Activated effector memory CD4-positive, alpha-beta T cell treated with Interleukin-2 at 50 U/mL for 16 hours (primary cell): Measurements from ENCODE around the gene FBN2.
"Not testable (repeated sequence)": the region's sequence is repeated elsewhere in the genome, so short reads cannot be mapped to it uniquely, and the experiment has no call there.

Source experiments
- DNase-seq: peaks from one replicate; pipeline ENCODE4 v3.0.0-alpha.2; 2020

FBN2 gene

DNA sequence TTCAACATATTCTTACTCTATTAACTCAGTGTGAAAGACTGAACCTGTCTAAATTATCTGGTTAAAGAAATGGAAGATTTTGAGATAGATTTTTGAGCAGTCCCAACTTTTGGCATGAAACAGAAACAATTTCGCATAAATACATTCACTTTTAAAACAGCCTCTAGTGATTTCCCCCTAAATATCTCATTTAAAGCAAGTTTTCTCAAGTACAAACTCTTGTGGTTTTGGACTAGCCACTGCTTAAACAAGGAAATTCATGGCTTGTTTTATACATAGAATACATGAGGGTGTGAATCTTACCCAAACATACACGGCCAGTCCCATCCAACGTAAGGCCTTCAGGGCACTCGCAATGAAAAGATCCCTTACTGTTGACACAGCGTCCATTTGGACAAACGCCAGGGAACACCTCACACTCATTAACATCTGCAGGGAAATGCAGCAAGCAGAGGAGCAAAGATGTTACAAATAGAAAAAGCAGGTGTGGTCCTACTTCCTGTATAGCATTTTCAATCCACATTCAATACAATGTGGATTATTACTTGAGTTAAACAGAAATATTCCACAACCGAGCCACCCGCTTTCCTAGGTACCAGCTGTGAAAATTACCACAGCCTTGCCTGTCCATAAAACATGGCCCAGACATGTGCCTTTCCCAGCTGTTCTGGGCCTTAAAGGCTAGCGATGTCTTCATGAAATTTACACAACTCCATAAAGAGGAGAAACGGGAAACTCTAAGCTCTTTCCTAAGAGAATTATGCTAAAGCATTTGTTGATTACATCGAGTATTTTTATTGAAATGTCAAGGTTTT lies 188.8 kb downstream of the FBN2 start:
- DNase-seq = no peak

DNA sequence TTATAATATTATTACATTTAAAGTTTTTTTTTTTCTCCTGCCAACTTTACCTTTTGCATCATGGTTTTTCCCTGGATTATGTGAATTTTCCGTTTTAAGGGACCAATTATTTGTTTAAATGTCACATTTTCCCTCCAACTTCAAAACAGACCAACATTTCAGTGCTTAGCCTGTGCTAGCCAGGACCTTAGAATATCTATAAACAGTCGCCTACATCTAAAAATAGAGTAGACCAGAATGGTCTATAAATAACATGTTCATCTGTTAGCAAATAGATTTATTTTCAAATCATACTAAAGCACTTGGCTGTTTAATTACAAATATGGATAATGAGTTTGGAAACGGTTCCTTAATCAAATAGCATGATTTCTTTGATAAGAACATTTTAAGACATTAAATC lies 192.0 kb downstream of the FBN2 start:
- no peak for DNase-seq

DNA sequence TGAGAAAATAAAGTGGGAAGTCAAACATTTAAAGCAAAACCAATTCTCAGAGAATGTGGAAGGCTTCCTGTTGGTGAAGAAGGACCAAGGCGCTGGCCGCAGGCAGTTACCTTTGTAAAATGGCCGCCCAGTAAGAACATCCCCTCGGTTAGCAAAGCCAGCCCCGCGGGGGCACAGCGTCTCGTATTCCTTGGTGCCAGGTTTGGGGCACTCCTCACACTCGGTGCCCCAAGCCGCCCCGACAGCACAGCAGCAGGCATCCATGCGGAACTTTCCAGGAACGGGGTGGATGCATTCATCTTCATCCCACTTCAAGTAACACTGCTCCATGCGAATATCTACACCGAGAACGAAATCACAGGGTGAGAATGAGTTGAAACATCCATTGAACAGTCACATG lies 192.8 kb downstream of the FBN2 start:
- DNase-seq = no peak

DNA sequence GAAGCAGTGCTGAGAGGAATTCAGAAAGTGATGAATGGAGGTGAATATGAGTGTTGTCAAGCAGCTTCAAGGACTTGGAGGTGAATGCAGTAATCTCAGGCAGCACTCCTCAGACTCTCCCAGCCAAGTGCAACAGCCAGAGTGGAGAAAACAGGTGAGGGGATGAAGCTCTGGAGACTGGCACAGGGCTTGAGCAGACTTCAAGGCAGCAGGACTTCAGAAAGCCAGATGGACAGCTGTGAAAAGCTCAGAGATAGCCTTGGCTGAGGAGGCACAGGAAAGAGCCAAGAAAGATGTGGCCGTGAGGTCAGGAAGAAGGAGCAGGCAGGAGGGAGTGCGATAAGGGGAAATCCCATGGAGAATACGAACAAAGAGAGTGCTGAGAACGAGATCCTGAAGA lies 194.9 kb downstream of the FBN2 start:
- no peak for DNase-seq

DNA sequence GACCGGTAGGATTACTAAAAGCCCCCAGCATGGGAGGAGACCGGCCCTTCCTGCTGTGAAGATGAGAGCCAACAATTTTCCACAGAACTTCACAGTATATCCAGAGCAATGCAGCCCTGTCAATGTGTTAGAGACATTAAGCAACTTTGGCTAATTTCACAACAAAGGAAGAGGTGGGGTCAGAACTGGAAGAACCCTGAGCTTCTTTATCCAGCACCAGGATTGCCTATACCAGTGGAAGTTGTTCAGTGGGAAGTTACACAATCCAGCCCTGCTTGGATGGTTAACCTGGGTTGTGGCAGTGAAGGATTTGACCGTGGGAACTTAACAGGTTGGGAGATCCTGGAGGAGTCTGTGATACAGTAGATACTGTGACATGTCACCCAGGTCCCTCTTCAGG lies 197.0 kb downstream of the FBN2 start:
- no peak for DNase-seq

DNA sequence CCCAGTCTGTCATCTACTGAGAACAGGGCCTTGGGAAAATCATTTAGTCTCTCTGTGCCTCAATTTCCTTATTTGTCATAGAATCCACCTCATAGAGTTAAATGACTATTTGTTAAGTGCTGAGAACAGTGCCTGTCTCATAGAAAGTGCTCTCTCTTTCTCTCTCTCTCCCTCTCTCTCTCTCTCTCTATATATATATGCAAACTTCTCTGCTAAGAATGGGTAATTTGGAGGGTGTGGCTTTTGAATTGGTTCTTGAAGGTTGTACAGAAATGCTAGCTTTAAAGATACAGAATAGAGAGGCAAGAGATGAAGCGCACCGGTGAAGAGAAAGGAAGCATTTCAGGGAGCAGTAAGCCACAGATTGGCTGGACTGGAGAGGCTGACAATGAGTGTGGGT lies 197.4 kb downstream of the FBN2 start:
- no peak for DNase-seq

DNA sequence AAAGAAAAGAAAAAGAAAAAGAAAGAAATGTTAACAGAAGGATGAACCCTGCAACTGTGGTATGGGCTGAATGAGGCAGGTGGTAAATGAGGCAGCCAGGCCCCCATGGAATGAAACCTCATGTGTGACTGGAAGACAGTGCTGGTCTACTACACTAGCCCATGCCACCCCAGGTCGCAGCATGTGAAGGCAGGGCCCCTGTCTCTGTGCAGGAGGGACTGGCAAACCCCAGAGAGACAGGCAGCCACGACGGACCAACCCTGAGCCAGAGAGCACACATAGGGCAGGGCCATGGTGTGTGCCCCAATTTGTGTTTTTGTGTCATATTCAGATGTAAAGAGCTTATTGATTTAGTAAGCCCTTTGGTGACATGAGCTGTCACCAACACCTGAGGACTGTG lies 198.5 kb downstream of the FBN2 start:
- no peak for DNase-seq

DNA sequence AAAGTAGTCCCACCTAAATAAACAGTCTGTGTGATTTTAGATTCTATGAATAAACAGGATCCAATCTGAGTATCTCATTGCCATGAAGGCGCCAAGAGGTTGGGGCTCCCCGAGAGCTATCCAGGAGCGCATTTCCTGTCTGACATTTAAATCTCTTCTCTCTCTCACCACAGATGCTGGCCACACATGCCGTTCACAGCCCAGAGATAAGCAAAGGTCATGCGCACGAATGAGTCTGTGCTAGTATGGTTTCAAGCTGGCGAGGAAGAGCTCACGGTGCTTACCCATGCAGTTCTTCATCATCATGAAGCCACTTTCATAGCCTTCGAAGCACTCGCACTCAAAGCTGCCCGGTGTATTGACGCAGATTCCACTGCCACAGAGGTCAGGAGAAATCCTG lies 199.4 kb downstream of the FBN2 start:
- no peak for DNase-seq

DNA sequence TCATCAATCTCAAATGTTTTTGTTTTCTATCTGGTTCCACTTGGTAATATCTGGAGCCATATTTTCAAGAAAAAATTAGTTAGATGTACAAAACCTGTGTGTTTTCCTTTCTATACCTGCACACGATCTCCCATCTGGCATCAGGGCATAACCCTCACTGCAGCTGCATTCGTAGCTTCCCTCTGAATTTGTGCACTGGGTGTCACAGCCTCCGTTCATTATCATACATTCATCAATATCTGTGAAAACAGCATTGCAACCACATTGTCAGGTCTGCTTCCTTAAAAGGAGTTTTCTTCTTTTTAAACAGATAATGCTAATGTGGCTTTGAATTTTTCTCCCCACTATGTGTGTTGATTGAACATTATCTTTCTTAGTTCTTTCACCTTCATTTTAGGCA lies 202.7 kb downstream of the FBN2 start:
- no peak for DNase-seq

DNA sequence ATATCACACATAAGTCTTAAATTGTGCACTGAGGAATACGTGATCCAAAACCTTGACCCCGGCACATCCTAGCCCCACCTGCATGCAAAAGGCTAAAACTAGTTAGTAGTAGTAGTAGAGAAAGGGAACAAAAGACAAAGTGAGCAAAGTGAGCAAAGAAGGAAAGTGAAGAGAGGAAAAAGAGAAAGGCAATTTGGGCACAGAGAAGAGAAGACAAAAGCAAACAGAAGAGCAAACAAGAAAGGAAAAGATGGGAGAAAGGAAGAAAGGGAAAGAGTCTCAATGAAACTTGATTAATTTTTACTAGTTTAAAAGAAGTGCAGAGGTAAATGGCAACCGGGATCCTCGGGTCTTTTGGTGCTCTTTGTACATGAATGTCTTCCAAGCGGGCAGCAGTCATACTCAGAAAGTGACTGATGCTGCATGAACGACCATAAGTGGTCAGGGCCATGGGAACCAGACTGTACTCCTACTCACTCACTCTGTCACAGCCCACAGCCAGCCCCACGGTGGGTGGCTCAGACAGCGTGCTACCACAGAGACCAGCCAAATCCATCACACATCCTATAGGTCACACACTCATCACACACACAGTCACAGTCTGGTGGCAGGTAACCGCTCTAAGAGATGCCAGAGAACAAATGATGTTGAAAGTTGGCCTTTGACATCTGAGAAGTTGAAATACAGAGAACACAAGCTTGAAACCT lies 203.9 kb downstream of the FBN2 start:
- no peak for DNase-seq

DNA sequence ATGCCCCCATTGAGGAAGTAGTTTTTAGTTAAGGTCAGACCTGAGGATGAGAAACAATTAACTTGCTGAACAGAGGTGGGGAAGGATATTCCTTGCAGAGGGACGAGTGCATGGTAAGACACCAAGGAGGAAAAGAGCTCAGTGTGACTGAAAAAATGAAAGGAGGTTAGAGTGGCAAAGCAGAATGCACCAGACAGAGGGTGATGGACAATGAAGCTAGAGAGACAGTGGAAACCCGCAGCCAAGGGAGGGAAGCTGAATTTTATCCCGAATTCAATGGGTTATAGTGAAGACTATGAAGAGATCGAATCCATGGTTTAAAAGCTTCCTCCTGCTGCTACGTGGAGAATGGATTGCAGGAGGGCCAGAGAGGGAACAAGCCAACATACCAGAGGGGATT lies 206.8 kb downstream of the FBN2 start:
- no peak for DNase-seq

DNA sequence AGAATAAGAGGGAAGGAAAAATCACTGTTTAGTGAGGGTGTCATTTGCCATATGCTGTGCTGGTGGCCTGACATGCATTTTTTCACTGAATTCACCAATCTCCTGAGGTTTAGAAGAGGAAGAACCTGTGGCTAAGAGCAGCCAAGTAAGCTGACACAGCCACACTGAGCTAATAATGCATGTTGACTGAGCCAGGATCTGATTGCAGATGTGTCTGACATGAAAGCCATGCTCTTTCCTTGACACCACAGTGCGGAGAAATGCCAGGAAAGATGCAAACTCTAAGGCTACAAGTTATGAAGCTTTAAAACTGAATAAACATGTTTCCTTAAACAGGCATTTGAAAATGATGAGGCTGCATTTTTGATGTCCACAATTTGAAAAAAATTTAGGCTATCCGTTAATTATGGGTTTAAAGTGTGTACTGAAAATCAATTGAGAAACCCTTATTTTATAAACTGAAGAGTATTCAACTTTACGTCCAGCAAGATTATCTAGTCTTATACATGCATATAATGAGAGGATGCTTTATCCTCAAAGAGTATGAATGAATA lies 208.6 kb downstream of the FBN2 start:
- DNase-seq = no peak

DNA sequence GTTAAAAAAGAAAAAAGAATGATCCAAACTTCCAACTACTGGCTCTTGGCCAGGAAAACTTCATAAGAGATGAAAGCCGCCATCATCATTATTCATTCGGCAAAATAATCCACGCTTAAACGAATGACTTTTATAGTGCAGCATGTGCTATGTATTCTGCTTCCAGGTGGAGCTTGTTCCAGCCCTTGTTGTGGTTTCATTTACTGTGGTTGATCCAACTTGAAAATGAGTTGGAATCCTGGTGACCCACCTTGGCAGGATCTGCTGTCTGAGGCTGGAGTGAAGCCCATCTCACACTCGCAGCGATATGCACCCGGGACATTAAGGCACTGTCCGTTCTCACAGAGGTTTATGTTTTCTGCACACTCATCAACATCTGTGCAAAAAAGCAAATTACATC lies 209.6 kb downstream of the FBN2 start:
- DNase-seq = no peak

DNA sequence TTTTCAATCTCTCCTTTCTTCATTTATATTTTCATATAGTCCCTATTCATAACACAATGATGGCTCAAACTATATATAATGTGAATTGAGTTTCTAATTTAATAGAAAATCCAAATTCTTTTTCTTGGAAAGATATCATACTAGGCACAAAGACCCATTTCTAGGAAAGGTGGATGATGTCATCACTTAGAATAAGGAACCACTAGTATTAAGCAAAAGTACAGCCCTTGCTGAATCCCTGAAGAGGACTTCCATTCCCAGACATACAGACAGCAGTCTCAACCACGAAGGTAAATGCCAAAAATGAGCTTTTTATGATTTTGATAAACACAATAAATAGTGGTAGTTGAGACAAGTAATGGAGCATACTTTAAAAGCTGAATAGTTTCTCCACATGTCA lies 210.0 kb downstream of the FBN2 start:
- DNase-seq = no peak

DNA sequence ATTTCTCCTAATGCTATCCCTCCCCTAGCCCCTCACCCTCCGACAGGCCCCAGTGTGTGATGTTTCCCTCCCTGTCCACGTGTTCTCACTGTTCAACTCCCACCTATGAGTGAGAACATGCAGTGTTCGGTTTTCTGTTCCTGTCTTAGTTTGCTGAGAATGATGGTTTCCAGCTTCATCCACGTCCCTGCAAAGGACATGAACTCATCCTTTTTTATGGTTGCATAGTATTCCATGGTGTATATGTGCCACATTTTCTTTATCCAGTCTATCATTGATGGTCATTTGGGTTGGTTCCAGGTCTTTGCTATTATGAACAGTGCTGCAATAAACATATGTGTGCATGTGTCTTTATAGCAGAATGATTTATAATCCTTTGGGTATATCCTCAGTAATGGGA lies 216.6 kb downstream of the FBN2 start:
- DNase-seq = not testable (repeated sequence)

DNA sequence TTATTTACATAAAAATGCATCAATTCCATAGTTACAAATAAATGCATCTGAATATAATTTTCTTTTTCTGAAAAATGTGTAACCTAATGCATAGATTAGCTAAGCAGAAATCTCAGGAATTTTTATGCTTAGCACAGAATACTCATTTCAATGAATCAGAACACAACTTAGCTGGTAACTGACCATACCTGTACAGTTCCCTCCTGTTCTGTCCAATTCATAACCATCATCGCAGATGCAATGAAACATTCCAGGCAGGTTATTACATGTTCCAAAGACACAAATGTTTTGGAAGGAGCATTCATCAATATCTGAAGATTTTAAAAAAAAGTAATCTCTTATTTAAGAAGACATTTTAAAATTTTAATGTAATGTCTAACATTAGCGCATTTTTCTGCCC lies 219.4 kb downstream of the FBN2 start:
- DNase-seq = no peak

DNA sequence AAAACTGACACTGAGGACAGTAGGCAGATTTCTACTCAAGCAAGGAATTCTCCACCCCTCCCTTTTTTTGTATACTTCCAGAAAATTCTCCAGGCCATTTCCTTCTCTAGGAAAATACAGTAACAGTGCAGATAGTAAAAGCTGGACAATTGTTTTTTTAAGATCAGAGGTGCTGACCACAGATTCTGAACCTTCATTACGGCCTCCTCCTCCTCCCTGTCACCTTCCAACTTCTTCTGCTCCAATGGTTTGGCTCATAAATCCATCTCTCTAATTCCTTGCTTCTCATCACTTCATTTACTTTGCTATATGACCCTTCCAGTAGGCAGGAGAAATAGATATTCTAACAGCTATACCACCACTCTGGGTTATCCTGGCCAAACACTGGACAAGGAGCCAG lies 220.6 kb downstream of the FBN2 start:
- DNase-seq = no peak

DNA sequence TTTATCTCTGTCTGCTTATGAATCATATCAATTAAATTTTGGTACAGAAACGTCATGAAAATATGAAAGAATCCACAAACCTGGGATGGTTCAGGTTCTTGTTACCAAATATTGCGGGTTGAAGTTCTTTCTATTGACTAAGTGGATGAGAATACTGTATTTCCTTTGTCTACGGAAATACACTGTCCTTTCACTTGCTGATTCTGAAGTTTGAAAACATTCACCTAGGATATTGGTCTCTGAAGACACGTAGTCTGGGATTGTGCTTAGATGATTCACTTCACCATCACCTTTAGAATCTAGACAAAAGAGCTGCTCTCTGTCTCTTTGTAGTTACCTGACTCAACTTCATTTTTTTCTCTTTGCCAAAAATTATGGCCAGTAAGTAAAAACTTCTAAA lies 222.4 kb downstream of the FBN2 start:
- no peak for DNase-seq

DNA sequence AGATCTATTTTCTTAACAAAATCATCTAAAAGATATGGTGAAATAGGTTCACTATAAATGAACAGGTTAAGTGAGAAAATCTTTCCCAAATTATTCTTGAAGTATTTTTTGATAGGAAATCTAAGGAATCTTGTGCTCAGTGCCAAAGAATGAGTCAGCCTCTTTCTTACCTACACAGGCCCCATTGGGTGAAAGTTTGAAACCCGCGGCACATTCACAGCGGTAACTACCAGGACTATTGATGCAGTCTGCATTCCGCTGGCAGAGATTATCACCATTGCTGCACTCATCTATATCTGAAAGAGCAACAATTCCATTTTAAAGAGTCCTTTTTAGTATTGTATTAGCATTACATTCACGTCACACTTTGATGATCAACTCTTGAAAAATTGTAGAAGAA lies 232.7 kb downstream of the FBN2 start:
- no peak for DNase-seq

DNA sequence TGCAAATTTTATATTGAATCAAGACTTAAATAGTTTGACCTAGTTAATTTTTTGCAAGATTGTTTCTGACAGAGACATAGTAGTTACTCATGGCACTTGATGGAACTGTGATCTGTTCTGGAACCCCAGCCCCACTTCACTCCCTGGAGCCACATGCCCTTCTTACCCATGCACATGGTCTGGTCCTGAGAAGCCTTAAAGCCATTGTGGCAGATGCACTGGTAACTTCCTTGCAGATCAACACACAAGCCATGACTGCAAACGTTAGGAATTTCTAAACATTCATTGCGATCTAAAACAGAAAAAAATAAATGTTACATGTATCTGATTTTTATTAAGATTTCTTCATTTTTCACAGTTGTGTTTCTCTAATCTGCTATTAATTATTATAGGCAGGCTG lies 233.3 kb downstream of the FBN2 start:
- no peak for DNase-seq

DNA sequence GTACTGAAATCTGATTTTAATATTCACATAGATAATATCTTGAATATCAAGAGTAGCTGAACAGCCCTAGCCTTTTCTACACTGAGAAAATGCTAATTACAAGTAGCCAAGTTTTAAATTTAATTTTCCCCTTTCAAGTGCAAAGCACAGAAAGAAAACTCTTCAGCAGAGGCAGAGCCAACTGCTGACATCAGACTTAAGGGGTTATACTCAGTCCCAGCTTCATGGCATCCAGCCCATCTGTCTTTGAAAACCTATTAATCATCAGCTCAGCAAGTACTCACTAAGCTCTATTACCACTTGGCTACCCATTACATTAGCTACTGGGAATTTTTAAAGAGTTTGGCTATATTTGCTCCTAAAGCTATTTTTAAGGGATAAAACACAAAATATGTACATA lies 234.0 kb downstream of the FBN2 start:
- no peak for DNase-seq

DNA sequence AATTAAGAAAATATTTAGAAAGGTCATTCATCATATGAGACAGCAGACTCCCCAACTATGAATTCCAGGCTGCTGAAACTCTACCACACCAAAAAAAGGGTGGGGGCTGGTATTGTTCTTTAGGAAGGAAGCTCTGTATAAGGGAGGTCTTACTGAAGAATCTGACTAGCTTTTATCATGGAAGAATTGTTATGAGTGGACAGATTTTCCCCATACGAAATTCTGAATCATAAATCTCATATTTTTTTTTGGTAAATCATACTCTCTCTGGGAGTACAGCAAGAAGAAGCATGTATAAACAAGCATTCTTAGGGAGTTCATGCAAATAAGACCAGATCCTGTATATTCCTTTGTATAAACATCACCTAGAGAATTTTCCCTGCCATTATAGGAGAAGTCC lies 234.5 kb downstream of the FBN2 start:
- DNase-seq = no peak

DNA sequence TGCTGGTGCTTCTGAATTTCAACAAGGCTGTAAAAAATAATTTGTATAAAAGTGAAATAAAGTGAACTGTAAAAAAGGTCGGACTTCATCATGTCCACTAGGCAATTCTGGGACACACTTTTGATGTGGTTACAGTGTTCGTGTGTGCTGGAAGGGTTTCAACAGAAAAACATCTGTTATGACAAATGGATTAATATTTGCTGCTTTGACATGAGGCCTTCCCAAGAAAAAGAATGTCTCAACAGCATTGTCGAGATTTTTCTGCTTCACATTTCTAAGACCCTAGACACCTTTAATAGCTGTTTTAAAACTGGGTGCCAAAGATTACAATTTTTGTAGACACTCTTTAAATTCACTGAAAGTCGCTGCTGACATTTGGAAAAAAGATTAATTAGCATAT lies 237.9 kb downstream of the FBN2 start:
- no peak for DNase-seq

DNA sequence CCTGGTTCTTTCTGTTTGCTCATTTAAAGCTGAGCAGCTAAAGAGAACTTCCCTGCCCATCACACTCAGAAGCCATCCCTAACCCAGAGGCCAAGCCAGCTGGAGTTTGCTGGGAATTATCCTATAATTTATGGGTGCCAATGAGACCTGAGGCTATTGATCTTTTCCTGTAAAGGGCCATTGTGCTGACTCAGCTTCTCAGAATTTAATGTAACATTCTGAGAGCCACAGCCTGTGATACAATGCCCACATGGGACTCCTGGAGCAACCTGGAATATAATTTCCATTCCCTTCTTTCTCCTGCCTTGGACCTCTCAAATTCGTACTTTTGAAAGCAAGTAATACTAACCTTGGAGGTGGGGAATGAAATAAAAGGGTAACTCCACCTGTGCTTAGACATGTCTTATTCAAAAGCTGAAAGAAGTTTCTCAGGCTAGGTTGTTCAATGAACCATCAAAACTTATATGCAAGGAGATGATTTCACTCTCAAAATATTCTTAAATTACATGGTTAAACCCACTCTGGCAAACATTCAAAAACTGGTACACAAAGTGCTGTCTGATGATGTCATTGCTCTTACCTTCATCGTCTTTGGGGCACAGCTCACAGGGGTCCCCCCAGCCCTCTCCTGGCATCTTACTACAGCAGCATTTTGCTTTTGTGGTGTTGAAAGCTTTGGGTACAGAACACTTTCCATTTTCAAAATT lies 247.7 kb downstream of the FBN2 start:
- DNase-seq = no peak
